Mesodermal cell (in vitro differentiated cells): ENCODE data around the gene HMGXB4. TPM values are rescaled to one million over a fixed set of nuclear protein-coding genes. Genes with fewer than 3 reads are reported as not detected.

ENCODE experiments used
- H3K27ac ChIP-seq: 2 replicates; pipeline ENCODE4 v1.7.0; 2013; ENCODE audit warnings: mild to moderate bottlenecking, low read depth, low read length, moderate library complexity; ENCODE audit not compliant: severe bottlenecking
- H3K36me3 ChIP-seq: 2 replicates; pipeline ENCODE4 v1.7.1; 2013; ENCODE audit warnings: mild to moderate bottlenecking, low read length, moderate library complexity; ENCODE audit not compliant: control insufficient read depth, insufficient read depth
- H3K4me1 ChIP-seq: one replicate; pipeline ENCODE4 v1.7.1; 2013; ENCODE audit warnings: mild to moderate bottlenecking, low read length; ENCODE audit not compliant: insufficient read depth, control insufficient read depth, poor library complexity, severe bottlenecking
- H3K4me3 ChIP-seq: 2 replicates; pipeline ENCODE4 v1.7.0; 2013; ENCODE audit warnings: low read length, control low read depth, mild to moderate bottlenecking; ENCODE audit not compliant: insufficient read depth, poor library complexity, severe bottlenecking; ENCODE audit errors: extremely low read depth
- H3K9me3 ChIP-seq: 2 replicates; pipeline ENCODE4 v1.7.1; 2013; ENCODE audit warnings: mild to moderate bottlenecking, low read length, moderate library complexity; ENCODE audit not compliant: control insufficient read depth
- WGBS, 2 experiments: methylation state at CpG; one replicate each; pipeline ENCODE4 v1.1.5; 2013; ENCODE audit warnings: missing lambda C conversion rate in 2 of 2; ENCODE audit not compliant: insufficient coverage in 2 of 2; 5-methylcytosine and 5-hydroxymethylcytosine counted together
- polyA plus RNA-seq, 2 experiments: library from polyadenylated mRNA; stranded (reverse); fragments of 50-300 nt; gene quantifications; one replicate each; pipeline ENCODE4 v1.2.3, GENCODE V29; 2013

The HMGXB4 gene
- polyA plus RNA-seq (2013, experiment 1 of 2): 45.3 TPM
- polyA plus RNA-seq (2013, experiment 2 of 2): 42.5 TPM

- 0% methylated on average over 53 to 65 of the region's 84 CpGs for WGBS, 2 experiments
- peaks cover 2% of the 10 kb centered on the region for H3K4me1 ChIP-seq
These were observed at the start of gene HMGXB4 for GRCh38 chr22:35257321-35258190. Gene HMGXB4 (plus strand): TSS chr22:35257493. CDS start chr22:35262391, 4,898 bp downstream.

GRCh38 chr22:35208003-35208402 lies 49.3 kb upstream of the HMGXB4 start:
- 77 to 86% methylated on average over 4 of the region's 4 CpGs for WGBS, 2 experiments
- Histone ChIP-seq H3K27ac (no peak overlapping the region), H3K4me3 (no peak overlapping the region), H3K4me1 (peaks cover 13% of the 10 kb centered on the region), H3K36me3 (no peaks in the 10 kb centered on the region), H3K9me3 (no peaks in the 10 kb centered on the region)

More at GRCh38 chr22:35257321-35258190, at the start of gene HMGXB4:
- Histone ChIP-seq H3K4me3 (peak within 1 kb of the TSS; percentile 87), H3K36me3 (peaks cover 27% of the 10 kb centered on the region), H3K27ac (peak within 1 kb of the TSS; percentile 96), H3K9me3 (no peaks in the 10 kb centered on the region)

GRCh38 chr22:35209203-35209602 lies 48.1 kb upstream of the HMGXB4 start:
- Histone ChIP-seq H3K27ac (no peak overlapping the region), H3K4me3 (no peak overlapping the region), H3K36me3 (no peaks in the 10 kb centered on the region), H3K4me1 (peaks cover 13% of the 10 kb centered on the region), H3K9me3 (no peaks in the 10 kb centered on the region)
- 94 to 98% methylated on average over 5 to 6 of the region's 7 CpGs for WGBS, 2 experiments

- H3K4me3 ChIP-seq: no peak overlapping the region
- H3K27ac ChIP-seq: no peak overlapping the region
- H3K36me3 ChIP-seq: no peaks in the 10 kb centered on the region
- no peaks in the 10 kb centered on the region for H3K9me3 ChIP-seq
- 44 to 62% methylated on average over 2 of the region's 3 CpGs for WGBS, 2 experiments
- peaks cover 5% of the 10 kb centered on the region for H3K4me1 ChIP-seq
These were observed 45.3 kb upstream of the HMGXB4 start for GRCh38 chr22:35212009-35212408.

- Histone ChIP-seq H3K4me1 (peaks cover 5% of the 10 kb centered on the region), H3K9me3 (peaks cover 3% of the 10 kb centered on the region), H3K27ac (no peak overlapping the region), H3K36me3 (no peaks in the 10 kb centered on the region), H3K4me3 (no peak overlapping the region)
- 76 to 79% methylated on average over 1 to 2 of the region's 3 CpGs for whole genome bisulfite sequencing, 2 experiments
These were observed 44.3 kb upstream of the HMGXB4 start for GRCh38 chr22:35212996-35213395.

- Histone ChIP-seq H3K9me3 (peaks cover 7% of the 10 kb centered on the region), H3K27ac (no peak overlapping the region), H3K36me3 (no peaks in the 10 kb centered on the region), H3K4me3 (no peak overlapping the region), H3K4me1 (peaks cover 7% of the 10 kb centered on the region)
- 84 to 89% methylated on average over 4 to 6 of the region's 6 CpGs for WGBS, 2 experiments
These were observed 42.3 kb upstream of the HMGXB4 start for GRCh38 chr22:35214968-35215367.

GRCh38 chr22:35215993-35216392 lies 41.3 kb upstream of the HMGXB4 start:
- no peaks in the 10 kb centered on the region for H3K36me3 ChIP-seq
- 89 to 92% methylated on average over 2 to 3 of the region's 3 CpGs for WGBS, 2 experiments

GRCh38 chr22:35217527-35217926 lies 39.8 kb upstream of the HMGXB4 start:
- Histone ChIP-seq H3K36me3 (no peaks in the 10 kb centered on the region), H3K9me3 (peaks cover 7% of the 10 kb centered on the region), H3K27ac (no peak overlapping the region), H3K4me1 (peaks cover 2% of the 10 kb centered on the region), H3K4me3 (no peak overlapping the region)
- 88% methylated on average over 1 of the region's 2 CpGs; no CpG with 5 or more reads in 1 of the 2 experiments for WGBS, 2 experiments

More at GRCh38 chr22:35215993-35216392, 41.3 kb upstream of the HMGXB4 start:
- H3K4me3 ChIP-seq: no peak overlapping the region
- peaks cover 7% of the 10 kb centered on the region for H3K4me1 ChIP-seq
- peaks cover 7% of the 10 kb centered on the region for H3K9me3 ChIP-seq
- no peak overlapping the region for H3K27ac ChIP-seq

GRCh38 chr22:35218079-35218478 lies 39.2 kb upstream of the HMGXB4 start:
- Histone ChIP-seq H3K4me1 (peaks cover 2% of the 10 kb centered on the region), H3K9me3 (peaks cover 7% of the 10 kb centered on the region), H3K4me3 (no peak overlapping the region), H3K27ac (no peak overlapping the region), H3K36me3 (no peaks in the 10 kb centered on the region)

GRCh38 chr22:35219012-35219411 lies 38.3 kb upstream of the HMGXB4 start:
- H3K36me3 ChIP-seq: no peaks in the 10 kb centered on the region
- peaks cover 2% of the 10 kb centered on the region for H3K4me1 ChIP-seq
- H3K4me3 ChIP-seq: no peak overlapping the region
- 100% methylated on average over 1 of the region's 3 CpGs; no CpG with 5 or more reads in 1 of the 2 experiments for WGBS, 2 experiments
- peaks cover 7% of the 10 kb centered on the region for H3K9me3 ChIP-seq
- no peak overlapping the region for H3K27ac ChIP-seq

- 64 to 94% methylated on average over 2 of the region's 2 CpGs for WGBS, 2 experiments
- Histone ChIP-seq H3K9me3 (peaks cover 7% of the 10 kb centered on the region), H3K27ac (no peak overlapping the region), H3K4me3 (no peak overlapping the region), H3K36me3 (no peaks in the 10 kb centered on the region), H3K4me1 (peaks cover 2% of the 10 kb centered on the region)
These were observed 37.1 kb upstream of the HMGXB4 start for GRCh38 chr22:35220221-35220620.
